ENCODE data around the gene AGR2. TPM values are rescaled to one million over a fixed set of nuclear protein-coding genes. Genes with fewer than 3 reads are reported as not detected.

AGR2 gene
- total RNA-seq, 1 donor from 2014 or later = not detected

DNA sequence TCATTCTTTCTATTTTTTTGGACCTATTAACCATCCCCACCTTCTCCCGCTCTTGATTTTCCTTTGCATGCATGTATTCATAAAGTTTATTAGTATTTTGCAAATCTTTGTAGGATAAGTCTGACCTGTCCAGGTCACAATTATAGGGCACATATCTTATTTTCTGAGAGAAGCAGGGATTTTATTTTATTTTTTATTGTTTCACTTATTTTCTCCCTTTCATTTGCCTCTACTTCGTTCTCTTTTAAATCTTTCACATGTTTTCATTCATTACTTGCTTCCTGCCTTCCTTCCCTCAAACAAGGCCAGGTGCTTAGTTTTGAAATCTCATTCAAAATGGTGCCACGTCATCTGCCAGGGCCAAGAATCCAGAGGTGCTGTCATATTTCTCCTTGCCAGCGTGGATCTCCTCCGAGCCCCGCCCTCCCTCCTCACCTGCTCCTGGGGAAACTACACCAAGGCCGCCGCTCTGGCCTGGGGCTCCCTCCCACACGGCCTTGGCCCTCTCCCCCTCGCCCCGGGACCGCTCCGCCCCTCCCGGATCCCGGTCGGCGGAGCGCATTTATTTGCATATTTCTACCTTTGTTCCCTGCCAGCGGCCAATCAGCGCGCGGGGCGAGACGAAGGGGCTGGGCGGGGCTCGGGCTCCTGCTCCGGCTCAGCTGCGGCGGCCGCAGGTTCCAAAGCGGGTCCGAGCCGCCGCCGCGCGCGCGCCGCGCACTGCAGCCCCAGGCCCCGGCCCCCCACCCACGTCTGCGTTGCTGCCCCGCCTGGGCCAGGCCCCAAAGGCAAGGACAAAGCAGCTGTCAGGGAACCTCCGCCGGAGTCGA is 51.5 kb downstream of the AGR2 start, which contains the start of gene TSPAN13:
TSPAN13 (plus strand) TSS at position 654 of the 830 bp plus-strand sequence. CDS start 213 bp downstream, outside the sequence.
- H3K4me3 Mint-ChIP-seq = peak within 1 kb of the TSS; percentile 89
- H3K27ac Mint-ChIP-seq (ENCODE audit: unreplicated experiment) = peak within 1 kb of the TSS; percentile 92
- H3K36me3 Mint-ChIP-seq (ENCODE audit: low read depth) = peaks cover 2% of the 10 kb centered on the region
- H3K4me1 Mint-ChIP-seq = peaks cover 30% of the 10 kb centered on the region
- TF ChIP-seq, protein P1, sequence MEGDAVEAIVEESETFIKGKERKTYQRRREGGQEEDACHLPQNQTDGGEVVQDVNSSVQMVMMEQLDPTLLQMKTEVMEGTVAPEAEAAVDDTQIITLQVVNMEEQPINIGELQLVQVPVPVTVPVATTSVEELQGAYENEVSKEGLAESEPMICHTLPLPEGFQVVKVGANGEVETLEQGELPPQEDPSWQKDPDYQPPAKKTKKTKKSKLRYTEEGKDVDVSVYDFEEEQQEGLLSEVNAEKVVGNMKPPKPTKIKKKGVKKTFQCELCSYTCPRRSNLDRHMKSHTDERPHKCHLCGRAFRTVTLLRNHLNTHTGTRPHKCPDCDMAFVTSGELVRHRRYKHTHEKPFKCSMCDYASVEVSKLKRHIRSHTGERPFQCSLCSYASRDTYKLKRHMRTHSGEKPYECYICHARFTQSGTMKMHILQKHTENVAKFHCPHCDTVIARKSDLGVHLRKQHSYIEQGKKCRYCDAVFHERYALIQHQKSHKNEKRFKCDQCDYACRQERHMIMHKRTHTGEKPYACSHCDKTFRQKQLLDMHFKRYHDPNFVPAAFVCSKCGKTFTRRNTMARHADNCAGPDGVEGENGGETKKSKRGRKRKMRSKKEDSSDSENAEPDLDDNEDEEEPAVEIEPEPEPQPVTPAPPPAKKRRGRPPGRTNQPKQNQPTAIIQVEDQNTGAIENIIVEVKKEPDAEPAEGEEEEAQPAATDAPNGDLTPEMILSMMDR (conservative IDR thresholded peaks at IDR 0.05) = no peak
- peaks cover 5% of the 10 kb centered on the region for H3K27me3 Mint-ChIP-seq (ENCODE audit: low read depth)
- H3K9me3 Mint-ChIP-seq = no peaks in the 10 kb centered on the region
- DNase-seq (ENCODE audit: low read depth, low spot score) = peak; percentile 83

DNA sequence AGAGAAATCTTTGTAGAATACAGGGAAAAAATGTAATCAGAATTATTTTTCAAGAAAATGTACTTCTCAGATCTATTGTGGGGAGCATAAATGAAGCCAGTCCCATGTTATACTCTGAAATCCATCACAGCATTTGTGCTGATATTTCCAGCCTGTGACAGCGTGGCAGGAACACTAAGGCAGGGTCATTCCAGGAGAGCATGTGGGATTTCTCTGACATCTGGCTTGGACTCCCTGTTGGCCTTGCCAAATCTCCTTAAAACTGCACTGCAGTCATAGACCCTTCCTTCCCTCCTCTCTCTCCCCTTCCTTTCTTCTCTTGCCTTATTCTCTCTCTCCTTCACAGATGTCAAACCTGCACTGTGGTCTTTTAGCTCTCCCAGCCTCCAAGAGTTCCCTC is 57.7 kb downstream of the AGR2 start:
- TF ChIP-seq, protein P1 (conservative IDR thresholded peaks at IDR 0.05) = no peak
- Mint-ChIP-seq H3K36me3 (ENCODE audit: low read depth) (no peaks in the 10 kb centered on the region), H3K4me3 (no peak overlapping the region), H3K27me3 (ENCODE audit: low read depth) (peaks cover 4% of the 10 kb centered on the region), H3K27ac (ENCODE audit: unreplicated experiment) (no peak overlapping the region), H3K4me1 (peaks cover 36% of the 10 kb centered on the region), H3K9me3 (no peaks in the 10 kb centered on the region)
- DNase-seq (ENCODE audit: low read depth, low spot score) = no peak

- Mint-ChIP-seq H3K4me3 (no peak overlapping the region), H3K36me3 (ENCODE audit: low read depth) (no peaks in the 10 kb centered on the region), H3K4me1 (peaks cover 36% of the 10 kb centered on the region), H3K27me3 (ENCODE audit: low read depth) (no peaks in the 10 kb centered on the region), H3K27ac (ENCODE audit: unreplicated experiment) (no peak overlapping the region), H3K9me3 (no peaks in the 10 kb centered on the region)
- no peak for DNase-seq (ENCODE audit: low read depth, low spot score)
- TF ChIP-seq, protein P1 (conservative IDR thresholded peaks at IDR 0.05) = no peak
Observed at GRCh38 chr7:16745645-16746044, 59.2 kb downstream of the AGR2 start.

- TF ChIP-seq, protein P1 (conservative IDR thresholded peaks at IDR 0.05) = no peak
- H3K36me3 Mint-ChIP-seq (ENCODE audit: low read depth) = no peaks in the 10 kb centered on the region
- DNase-seq (ENCODE audit: low read depth, low spot score) = no peak
- no peaks in the 10 kb centered on the region for H3K27me3 Mint-ChIP-seq (ENCODE audit: low read depth)
- H3K4me1 Mint-ChIP-seq = peaks cover 36% of the 10 kb centered on the region
- H3K9me3 Mint-ChIP-seq = no peaks in the 10 kb centered on the region
- H3K27ac Mint-ChIP-seq (ENCODE audit: unreplicated experiment) = peak overlapping the region; percentile 57
- H3K4me3 Mint-ChIP-seq = no peak overlapping the region
Observed at GRCh38 chr7:16744518-16745250, 60.1 kb downstream of the AGR2 start.

- Mint-ChIP-seq H3K4me3 (no peak overlapping the region), H3K27me3 (ENCODE audit: low read depth) (no peaks in the 10 kb centered on the region), H3K27ac (ENCODE audit: unreplicated experiment) (no peak overlapping the region), H3K36me3 (ENCODE audit: low read depth) (no peaks in the 10 kb centered on the region), H3K4me1 (peaks cover 31% of the 10 kb centered on the region), H3K9me3 (no peaks in the 10 kb centered on the region)
- DNase-seq (ENCODE audit: low read depth, low spot score) = no peak
- TF ChIP-seq, protein P1 (conservative IDR thresholded peaks at IDR 0.05) = no peak
Observed at GRCh38 chr7:16743236-16743635, 61.6 kb downstream of the AGR2 start.
